ENCODE measurements around the gene DTL. TPM values are rescaled to one million over a fixed set of nuclear protein-coding genes. Genes with fewer than 3 reads are reported as not detected.

DTL gene
- polyA plus RNA-seq, 12 donors: 6.8 to 21.3 (median 10.7) TPM; not detected in 1

DNA sequence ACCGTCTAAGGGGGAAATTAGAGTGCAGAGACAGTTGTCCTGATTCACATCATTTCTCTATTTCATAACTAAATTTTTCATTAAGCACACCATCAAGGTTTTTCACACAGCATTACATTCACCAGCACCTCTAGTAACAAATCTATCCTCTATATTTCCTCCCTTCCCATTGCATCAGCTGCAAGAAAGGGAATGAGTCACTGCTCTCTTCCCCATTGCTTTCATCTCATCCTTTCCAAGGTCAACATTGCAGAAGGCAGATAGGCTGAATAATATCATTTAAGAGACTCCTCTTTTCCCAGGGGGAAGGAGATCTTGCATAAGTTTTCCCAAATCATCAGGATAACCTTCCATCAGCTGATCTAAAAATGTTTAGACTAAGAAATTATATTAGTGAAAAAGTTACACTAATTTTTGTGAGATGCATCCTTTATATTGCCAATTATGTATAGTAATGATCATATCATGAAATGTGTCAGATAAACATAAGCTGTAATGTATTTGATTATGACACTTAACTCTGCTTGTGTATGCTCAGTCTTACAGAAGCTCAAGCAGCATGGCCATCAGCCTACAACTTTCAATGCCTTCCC lies 4.5 kb upstream of the DTL start:
- no peak for DNase-seq

DNA sequence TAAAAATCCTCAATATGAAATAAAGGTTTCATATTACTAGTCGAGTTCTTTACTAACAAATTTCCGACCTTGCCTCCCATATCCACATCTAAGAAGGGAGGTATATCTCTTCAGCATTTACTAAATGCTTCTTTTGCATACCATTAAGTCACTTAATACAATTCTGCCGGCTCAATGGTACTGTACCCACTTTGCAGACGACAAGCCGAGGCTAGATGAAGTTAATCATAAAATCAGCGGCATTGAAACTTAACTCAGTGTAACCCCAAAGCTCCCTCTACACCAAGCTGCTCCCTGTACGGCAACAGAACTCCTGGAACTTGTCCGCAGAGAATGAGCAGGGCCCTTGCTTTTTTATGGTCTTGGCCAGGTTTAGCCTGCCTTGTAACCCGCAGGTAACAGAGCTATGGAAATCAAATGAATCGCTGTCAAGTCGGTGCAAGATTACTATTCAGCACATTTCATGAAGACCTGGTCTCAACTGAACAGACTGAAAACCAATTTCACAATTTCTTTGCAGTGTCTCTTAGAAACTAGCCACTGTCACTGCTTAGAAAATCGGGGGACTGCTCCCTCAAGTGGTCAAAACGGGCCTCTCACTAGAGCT lies 929 bp upstream of the DTL start:
- DNase-seq: no peak

DNA sequence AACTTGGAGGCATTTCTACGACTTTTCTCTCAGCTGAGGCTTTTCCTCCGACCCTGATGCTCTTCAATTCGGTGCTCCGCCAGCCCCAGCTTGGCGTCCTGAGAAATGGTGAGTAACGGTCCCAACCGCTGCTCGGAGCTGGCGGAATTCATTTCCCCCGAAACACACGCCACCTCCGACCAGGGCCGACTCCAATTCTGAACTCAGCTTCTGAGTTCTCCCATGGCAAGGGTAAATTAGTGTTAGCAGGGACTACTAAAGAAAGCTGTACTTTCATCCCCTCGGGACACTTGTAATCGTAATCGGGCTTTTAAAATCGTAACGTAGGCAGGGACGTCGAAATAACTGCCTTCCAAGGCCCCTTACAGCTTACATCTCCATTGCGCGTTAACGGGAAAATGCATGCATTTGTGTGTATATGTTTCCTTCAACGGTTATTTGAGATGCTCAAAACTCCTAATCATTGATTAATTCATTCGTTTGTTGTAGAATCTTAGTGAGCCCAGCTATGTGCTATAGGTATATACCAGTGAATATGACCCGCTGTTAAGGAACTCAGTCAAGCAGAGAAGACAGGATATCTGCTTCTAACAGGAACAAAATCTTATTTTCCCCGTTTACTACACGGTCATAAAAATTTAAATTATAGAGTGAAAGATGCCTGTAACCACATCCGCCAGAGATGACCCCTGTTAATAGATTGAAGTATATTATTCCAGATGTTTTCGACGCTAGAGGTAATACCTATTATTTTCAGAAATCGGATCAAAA lies 472 bp downstream of the DTL start:
- DNase-seq: no peak

DNA sequence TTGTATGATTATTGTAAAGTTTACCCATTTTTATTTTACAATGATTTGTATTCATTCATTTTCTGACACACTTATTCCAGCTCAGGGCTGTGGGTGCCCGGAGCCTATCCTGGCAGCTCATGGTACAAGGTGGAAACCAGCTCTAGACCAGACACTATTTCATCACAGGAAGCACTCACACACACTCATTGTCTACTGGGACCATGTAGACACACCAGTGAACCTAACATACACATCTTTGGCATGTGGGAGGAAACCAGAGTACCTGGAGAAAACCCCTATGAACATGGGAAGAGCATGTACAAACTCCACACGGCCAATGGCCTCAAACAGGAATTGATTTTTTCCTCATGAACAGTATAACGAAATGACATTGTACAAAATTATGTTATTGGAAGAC lies 2.4 kb downstream of the DTL start:
- DNase-seq: no peak

DNA sequence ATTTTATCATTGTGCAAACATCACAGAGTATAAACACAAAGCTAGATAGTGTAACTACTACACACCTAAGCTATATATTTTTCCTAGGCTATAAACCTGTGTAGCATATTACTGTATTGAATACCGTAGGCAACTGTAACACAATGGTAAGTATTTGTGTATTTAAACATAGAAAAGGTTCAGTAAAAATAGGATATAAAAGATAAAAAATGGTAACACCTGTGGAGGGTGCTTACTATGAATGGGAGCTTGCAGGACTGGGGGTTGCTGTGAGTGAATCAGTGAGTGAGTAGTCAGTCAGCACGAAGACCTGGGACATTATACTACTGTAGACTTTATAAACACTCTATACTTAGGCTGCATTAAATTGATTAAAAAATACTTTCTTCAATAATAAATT lies 4.1 kb downstream of the DTL start:
- no peak for DNase-seq

DNA sequence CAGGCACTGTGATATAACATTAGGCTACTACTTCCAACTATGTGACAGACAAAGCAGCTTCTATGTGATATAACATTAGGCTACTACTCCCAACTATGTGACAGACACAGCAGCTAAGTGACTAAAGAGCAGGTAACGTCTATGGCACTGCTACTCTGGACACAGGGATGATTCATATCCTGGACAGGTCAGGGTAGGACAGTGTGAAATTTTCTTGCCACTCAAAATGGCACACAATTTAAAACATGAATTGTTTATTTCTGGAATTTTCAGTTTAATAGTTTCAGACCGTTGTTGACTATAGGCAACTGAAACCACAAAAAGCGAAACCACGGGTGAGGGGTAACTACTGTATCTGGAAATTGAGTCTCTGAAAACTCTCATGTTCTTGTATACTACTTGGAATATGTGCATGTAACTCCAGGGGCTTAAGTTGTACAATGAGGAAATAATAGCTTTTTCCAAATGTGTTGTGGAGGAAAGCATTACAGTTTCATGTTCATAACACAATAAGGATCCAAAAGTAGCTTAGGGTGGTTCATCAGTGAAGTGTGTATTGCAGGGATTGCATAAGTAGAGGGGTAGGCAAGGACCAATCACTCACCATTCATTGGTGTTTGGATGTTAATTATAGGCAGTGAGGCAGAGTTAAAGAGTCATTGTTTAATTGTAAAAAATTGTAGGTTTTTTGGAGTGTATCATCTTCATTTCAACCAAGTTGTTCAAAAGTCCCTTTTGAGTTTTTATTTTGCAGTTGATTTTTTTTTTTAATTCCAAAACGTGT lies 5.3 kb downstream of the DTL start:
- no peak for DNase-seq

DNA sequence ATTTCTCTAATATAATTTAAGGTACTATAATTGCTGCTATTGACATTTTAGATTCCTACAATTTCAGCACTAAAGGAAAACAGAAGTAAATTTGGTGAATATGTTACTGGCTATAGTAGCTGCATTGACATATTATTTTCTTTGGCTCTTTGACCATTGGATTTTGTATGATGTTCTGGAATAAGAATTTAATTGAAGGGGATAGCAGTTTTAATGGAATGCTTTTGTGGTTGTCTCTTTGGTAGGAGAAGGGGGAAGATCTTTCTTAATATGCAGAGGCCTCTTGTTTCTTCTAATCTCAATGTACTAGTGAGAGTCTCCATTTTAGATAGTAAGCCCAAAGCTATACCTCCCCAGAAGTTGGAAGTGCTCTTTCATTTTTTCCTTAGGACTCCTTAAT lies 6.9 kb downstream of the DTL start:
- no peak for DNase-seq

DNA sequence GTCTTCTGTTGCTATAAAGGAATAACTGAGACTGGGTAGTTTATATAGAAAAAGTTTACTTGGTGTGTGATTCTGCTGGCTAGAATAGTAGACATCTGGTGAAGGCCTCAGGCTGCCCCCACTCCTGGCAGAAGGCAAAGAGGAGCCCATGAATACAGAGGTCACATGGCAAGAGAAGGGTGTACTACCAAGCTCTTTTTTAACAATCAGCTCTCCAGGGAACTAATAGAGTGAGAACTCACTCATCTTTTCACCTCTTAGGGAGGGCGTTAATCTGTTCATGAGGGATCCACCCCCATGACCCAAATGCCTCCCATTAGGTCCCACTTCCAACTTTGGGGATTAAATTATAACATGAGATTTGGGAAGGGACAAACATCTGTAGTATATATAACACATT lies 9.3 kb downstream of the DTL start:
- DNase-seq: no peak

DNA sequence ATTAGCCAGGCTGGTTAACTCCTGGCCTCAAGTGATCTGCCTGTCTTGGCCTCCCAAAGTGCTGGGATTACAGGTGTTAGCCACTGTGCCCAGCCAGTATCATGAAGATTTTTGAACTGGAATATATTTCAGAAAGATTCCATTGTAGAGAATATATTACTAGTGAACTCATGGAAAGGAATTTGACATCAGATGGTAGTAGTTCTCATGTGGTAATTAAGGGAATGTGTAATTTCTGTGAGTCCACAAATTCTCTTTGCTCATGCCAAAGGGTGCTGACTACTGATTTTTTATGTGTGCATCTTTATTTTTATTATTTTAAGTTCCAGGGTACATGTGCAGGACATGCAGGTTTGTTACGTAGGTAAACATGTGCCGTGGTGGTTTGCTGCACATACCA lies 10.4 kb downstream of the DTL start:
- DNase-seq: no peak

DNA sequence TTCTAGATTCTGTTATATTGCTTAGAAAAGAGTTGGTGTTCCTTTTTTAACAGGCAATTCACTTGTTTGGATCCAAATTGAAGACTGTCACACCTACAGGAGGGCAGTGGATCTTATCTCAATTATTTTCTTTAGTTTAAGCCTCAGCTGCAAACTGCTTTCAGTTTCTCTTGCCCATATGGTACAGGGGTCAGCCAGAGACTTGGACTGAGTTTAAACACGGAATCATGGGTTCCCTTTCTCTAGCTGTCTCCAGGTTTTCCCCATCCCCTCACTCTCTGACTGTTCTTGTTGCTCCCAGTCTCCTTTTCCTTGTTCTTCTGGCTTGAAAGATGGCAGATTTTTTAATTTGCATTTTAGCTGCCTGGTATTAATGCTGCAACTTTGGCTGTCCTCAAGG lies 18.4 kb downstream of the DTL start:
- no peak for DNase-seq

DNA sequence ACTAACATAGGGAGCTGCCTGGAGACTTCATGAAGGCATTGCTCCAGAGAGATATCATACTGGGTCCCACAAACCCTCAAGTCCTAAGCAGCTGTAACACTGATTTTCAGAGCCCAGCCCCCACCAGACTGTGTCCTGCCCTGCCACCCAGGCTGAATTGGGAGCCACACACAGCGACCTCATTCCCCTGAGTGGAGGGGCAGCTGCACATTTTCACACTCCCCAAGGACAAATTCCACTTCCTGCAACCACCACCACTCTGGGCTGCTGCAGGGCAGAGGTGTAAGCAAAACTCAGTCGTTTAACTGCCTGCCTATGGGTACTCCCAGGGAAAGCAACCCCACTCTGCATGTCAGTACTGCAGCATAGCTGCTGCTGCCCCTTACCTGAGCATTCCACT lies 19.8 kb downstream of the DTL start:
- DNase-seq: no peak

DNA sequence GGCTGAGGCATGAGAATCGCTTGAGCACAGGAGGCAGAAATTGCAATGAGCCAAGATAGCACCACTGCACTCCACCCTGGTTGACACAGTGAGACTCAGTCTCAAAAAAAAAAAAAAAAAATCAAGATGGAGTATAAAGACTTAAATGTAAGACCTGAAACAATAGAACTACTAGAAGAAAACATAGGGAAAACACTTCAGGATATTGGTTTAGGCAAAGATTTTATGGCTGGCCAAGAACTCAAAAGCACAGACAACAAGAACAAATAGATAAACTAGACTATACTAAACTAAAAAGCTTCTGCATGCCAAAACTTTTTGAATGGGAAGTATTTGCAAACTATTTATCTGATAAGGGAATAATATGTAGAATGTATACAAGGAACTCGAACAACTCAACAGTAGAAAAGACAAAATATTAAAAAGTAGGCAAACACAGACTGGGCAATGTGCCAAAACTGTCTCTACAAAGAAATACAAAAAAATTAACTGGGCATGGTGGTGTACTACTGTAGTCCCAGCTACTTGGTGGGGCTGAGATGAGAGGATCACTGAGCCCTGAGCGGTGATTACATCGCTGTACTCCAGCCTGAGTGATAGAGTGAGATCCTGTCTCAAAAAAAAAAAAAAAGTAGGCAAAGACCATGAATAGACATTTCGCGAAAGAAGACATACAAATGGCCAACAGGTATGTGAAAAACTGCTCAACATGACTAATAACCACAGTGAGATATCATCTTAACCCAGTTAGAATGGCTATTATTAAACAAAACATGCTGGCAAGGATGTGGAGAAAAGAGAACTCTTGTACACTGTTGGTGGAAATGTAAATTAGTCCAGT lies 25.3 kb downstream of the DTL start:
- no peak for DNase-seq

DNA sequence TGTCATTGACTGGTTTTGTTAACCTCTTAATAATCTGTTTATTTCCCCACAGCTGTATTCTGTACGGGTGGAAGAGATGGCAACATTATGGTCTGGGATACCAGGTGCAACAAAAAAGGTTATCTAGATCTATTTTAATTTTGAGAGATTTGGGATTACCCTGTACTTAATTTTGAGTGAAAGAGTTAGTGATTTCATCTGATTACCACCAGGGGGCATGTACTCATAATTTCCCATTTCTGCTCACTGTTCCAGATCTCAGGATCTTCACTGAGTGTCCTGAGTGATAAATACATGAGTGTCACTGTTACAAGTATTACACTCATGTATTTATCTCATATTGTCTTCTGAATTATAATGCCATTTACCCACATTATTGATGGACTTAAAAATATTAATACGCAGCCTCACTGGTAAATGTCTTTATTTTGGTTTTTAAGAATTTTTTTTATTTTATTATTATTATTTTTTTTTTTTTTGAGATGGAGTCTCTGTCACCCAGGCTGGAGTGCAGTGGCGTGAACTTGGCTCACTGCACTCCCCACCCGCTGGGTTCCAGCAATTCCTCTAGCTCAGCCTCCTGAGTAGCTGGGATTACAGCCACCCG lies 27.4 kb downstream of the DTL start:
- DNase-seq: peak; percentile 15

DNA sequence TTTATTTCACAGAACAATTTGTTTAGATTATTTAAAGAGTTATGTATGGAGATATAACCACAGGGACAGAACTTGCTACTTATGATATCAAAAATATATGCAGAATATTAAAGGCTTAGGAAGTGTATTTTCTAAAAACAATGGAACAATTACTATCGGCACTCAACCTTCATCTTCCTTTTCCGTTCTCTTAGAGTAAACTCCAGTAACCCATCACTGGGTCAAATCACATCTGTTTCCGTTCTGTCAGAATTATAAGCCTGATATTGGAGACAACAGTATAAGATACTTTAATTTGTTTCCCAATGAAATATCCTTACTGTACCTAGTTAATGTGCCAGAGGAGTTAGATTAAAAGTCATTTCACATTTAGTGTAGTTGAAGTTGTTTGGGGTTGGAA lies 32.2 kb downstream of the DTL start:
- no peak for DNase-seq

DNA sequence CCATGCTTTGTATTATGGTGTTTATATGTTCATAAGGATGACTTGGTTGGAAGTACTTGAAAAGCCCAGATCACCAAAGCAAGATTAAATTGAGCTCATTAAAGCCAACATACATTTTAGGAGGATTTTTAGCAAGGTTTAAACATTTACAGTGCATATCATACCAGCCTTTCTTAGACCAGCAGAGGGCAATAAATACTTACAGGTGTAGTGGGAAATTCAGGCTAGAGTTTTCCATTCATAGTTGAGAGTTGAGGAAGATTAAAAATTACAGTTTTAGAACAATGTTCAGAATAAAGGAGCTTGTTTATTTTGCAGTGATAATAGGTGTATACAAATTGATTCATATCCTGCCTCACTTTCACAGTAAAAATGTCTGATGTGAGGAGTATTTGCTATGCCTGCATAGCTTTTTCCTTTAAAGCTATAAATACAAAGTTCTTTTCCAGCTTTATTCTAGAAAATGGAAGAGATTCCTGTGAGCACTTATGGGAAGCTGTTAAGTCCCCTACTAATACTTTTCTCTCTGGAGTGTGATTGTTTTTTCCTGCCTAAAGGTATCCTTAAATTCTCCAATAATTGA lies 35.3 kb downstream of the DTL start:
- peak; percentile 52 for DNase-seq

DNA sequence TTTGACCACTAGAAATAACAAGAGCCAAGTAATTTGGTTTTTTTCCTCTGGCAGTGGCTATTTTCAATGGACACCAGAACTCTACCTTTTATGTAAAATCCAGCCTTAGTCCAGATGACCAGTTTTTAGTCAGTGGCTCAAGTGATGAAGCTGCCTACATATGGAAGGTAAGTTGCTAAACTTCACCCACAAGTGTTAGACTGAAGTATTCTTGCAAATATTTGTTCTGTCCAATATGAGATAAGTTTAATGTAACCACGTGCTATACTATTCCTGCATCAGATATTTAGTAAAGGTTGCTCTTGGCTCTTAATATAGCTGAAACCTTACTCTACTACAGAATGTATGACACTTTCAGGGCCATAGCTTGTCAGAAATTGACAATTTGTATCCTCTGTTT lies 36.5 kb downstream of the DTL start:
- DNase-seq: no peak

DNA sequence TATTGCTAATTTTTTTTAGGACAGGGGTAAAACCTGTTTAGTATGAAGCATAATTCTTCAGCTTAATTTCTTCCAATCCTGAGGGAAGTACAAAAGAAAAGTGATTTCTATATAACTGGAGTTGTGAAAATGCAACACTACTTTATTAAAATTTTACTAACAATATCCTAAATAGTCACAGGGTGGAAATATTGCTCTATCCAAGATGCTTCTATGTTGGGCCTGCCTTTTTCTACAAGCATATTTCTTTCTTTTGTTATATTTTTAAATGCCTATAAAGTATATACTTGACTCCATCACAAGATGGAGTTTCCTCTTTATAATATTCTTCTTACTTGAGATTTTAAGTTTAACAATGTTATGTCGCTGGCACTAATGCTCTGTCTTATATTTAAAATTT lies 37.9 kb downstream of the DTL start:
- no peak for DNase-seq

DNA sequence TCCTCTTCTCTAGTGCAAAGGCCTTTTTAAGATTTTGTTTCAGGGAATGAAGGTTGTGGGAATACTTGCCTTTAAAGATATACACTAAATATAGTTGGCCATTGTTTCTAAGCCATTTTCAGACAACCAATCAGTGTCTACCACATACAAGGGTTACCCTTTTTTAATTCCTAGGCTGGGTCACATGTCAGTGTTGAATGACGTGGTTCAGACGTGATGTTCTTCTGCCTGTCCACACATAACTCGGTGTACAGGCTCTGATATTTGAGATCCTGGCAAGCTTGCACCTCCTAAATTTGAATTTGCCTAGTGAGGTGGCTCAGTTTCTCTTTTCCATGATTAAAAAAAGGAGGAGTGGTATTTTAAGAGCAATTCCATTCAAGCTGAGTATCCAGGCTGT lies 38.8 kb downstream of the DTL start:
- no peak for DNase-seq

DNA sequence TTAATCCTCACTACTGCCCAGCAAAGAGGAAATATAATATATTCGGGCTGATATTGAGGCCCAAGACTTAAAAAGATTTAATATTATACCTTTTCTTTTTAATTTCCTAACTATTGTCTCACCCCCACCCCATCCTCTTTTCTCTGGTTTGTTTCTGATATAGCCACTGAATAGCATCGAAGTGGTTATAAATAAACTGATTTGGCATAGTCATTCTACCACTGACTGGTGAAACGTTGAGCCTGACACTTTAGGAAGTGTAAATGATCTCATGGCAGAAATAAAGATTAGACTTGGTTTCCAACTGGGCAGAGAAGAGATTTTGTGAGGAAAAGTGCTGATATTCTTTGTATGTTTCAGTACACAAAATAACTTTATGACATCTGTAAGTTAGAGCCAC lies 39.3 kb downstream of the DTL start:
- DNase-seq: no peak

DNA sequence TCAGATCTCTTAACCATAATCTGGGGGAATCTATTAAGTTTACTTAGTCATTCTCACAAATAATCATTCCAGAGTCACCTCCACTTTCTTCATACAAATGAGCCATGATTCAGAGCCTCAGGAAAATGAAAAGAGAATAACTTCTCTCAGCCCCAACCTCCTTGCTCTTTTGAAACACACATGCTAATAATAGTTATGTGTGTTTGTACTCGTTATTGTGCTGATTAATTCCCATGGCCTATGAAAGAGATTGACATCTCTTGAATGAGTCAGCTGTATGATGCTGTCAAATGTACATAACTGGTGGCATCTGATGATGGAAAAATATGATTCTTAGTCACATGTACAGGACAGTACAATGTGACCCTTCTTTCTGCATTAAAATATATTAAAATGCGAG lies 41.5 kb downstream of the DTL start:
- DNase-seq: no peak

DNA sequence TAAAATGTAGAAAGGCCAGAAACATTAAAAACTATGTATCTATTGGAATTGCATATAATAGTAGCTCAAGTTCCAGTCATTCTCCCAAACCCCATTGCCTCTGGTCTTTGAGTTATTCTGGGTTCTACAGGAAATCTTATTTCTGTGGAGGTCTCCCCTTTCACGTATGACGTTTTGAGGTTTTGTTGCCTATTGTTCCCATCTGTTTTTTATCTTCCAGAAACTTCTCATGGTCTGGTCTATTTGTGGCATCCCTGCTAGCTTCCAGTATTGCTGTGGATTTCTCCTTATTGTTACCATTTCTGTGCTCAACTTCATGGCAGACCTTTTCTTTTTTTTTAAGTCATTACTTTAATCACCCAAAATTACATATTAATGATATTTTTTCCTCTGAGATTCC lies 43.3 kb downstream of the DTL start:
- DNase-seq: no peak
